SIG-M5 treated with dmso at 0.1 percent for 504 hours (cell line): Measurements from ENCODE around the gene DRICH1.
"Not testable (repeated sequence)": the region's sequence is repeated elsewhere in the genome, so short reads cannot be mapped to it uniquely, and the experiment has no call there.

ENCODE experiments used
- DNase-seq: peaks from one replicate; lab custom pipeline; 2025; ENCODE audit not compliant: unreplicated experiment; lab: John Stamatoyannopoulos, UW

Gene DRICH1, protein sequence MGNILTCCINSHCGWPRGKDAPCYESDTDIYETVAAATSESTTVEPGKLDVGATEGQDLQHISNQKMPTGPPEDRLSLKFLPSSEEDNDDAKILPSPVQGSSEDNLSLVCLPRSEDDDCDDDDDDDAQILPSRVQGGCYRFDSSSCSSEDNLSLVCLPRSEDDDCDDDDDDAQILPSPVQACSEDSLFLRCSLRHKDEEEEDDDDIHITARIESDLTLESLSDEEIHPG

DNA sequence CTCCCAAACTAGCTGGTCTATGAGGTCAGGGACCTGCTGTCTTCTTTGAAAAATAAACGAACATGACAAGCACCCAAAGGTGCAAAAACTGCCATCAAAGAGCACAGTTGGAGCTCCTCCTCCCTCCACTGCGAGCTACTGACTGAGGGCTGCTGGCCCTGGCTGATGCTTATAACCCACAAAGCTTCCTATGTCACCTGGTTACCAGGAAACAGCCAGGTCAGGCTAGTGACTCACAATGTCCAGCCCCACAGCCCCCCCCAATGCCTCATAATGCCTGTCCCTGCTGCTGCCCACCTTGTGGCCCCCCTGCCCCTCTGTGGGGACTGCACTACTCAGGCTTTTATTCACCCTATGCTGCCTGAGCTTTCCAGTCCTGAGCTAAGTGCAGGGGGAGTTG lies at the start of gene DRICH1:
TSS of gene DRICH1 (minus strand) at position 144 of the 400 bp plus-strand sequence. CDS start 298 bp downstream, outside the sequence.
- DNase-seq, result no peak

DNA sequence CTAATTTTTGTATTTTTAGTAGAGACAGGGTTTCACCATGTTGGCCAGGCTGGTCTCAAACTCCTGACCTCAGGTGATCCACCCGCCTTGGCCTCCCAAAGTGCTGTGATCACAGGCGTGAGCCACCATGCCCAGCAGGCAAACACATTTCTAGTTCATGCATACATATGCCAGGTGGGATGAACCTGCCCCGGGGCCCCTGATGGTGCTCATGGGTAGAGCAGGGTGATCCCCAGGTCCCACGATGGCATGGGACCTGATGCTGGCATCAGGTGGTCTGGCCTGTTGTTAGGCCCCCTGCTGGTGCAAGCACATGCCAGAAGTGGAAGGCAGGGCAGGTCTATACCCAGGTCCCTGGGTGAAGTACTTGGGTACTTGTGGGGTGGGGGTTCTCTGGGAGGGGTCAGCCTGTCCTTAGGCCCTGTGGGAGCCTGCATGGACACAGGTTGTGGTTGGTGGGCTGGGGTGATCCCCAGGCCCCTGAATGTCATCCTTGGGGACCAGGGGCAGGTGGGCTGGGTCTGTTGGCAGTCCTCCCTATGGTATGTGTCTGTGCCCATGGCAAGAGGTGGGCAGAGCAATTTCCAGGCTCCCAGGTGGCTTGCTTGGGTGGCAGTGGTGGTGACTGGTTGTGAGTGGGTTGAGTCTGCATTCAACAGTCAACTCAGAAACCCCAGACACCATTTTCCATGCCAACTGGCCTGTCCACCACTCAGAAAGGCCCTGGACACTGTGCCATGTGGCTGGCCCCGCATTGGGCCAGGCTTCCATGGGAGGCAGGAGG lies 49.1 kb upstream of the DRICH1 start:
- DNase-seq, result no peak

DNA sequence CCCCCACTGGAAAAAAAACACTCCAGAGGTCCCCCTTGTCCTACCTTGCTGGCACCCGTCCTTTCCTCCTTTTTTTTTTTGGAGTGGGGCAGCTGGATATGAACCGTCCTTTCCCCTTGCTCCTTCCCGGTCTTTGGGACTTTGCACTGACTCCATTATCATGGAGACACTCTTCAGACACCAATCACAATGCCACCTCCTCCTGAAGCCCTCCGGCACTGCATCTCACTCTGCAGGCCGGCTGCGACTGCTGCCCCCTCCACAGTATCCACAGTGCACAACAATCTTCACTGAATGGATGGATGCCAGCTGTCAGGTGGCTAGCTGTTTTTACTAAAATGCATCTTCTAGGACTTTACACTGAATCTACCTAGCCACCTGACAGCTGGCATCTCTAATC lies 46.0 kb upstream of the DRICH1 start:
- DNase-seq, result no peak

DNA sequence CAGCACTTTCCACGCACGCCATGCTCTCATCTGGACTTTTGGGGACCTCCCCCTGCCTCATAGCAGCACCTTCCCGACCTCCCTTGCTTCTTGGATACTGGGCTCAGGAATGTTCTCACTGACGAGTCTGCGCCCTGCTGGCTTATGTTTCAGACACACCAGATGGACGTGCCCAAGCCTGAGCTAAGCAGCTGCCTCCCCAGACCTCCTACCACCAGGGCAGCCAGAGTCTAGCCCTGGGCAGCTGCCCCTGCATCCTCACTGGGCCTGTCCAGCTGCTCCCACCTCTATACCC lies 45.5 kb upstream of the DRICH1 start:
- no peak for DNase-seq

DNA sequence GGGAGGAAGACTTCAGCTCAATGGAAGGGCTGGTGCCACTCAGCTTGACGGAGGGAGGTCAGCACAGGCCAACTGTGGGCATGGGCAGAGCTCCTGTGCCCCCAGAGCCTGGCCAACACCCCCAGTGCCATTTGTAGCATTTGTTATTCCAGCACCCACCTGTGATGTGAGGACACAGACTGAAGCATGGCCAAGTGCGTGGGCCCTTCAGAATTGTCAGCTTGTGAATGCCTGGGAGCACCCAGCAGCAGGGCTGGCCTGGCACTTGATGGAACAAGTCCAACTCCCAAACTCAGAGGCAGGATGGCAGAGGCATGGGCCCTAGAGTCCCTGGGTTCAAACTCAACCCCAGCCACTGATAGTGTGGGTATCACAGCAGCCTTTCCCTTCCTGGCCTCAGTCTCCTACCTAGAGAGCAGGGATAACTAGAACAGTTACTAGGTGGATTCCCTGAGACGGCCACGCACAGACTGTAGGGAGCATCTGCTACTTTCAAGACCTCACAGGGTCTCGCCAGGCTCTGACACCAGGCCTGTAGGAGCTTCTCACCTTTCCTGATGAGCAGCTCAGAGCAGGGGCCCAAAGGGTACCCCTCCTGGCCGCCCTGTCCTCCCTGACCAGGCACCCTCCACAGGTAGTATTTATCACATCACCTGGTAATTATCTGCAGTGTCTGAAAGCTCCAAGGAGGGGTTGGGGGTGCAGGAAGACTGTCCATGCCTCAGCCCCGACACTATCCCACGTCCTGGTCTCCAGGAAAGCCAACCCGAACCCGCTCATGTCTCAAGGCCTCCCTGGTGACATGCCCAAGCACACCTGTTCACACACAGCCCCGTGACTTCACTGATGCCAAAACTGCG lies 45.0 kb upstream of the DRICH1 start:
- DNase-seq, result not testable (repeated sequence)

DNA sequence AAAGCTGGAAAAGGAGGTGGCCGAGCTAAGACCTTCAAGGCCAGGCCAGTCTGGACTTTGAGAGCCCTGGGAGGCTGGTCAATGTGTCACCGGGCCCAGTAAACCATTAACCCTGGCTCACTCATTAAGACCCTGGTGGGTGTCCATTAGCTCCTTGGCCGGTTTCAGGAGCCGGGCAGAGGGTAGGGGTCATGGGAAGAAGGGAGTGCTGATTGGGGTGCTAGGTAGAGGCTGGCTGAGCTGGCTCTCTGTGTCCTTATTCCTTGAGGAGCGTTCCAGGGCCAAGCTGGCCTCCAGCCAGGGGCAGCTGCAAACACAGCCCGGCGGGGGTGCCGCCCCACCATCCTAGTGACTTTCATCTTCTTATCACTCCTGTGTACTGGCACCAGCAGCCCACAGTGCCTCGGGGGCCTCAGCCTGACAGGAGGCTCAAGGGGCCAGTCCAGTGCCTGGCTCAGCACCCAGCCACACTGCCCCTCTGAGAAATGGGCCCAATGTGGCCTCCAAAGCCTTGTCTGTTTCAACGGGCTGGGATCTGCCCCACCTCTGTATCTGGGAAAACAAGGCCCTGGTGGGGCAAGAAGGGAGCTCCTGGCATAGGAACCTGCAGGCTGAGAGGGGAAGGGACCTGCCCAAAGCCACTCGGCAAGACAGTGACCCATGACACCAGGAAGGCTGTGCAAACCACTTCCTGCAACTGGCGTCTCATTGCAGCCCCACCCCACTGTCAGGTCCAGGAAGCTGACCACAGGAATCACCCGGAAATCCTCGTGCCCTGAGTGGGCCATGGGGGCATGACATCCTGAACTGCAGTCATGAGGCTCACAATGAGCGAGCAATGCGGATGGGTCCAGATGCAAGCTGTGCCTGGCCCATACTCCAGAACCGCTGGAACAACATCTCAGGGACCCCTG lies 43.6 kb upstream of the DRICH1 start:
- DNase-seq, result no peak

DNA sequence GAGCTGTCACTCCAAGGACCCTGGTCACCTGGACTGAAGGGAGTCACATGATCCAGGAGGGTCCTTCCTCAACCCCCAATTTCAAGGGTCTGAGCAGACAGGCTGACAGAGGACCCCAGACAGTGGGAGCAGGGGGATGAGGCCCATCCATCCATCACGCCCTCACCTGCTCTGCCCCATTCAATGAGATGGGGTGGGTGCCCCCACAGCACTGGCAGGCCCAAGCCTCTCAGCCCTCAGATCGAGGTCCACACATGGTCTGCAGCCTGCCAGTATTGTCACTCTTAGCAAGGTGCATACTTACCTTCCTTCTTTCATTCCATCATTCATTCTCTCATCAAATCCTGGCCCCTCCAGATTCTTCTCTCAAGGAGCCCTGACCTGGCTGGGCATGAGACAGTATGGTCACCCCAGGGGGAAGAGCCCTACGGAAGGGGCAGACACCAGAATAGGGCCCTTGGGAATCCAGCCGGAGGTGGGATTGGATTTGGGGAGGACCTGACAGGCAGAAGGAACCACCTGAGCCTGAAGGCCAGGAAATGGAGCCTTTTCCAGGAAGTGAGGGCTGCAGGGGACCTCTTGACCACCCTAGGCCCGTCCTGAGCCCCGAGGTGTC lies 42.9 kb upstream of the DRICH1 start:
- not testable (repeated sequence) for DNase-seq

DNA sequence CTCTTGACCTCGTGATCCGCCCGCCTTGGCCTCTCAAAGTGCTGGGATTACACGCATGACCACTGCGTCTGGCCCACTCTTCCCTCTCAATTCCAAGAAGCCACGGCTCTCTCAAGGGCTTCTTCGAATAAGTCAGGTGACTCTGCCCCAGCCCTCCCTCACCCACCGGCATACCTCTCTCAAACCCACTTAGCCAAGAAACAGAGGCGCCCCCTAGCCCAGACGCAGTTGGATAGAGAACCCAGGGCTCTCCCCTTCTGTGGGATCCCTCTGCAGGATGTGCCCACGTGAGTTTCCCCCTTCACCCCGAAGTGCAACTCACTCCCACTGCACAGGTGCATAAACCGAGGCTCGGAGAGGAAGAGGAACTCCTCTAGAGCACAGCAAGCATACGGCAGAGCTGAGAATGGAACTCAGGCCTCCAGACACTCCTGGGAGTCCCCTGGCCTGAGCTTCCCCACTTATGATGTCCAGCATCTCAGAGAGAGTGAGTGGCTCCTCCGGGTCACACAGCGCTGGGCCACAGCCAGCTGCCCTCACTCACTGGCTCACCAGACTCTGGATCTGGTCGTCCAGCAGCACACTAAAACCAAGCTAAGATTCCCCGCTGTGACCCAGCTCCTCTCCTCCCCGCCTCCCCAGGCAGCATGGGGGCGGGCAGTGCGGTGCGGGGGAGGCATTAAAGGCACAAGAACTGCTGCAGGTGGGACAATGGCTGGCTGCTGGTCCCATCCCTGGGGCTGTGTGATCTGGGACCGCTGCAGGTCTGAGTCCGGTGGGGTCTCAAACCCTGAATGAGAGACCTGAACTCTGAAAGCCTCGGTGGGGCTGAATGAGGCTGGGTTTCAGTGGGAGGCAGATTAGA lies 41.9 kb upstream of the DRICH1 start:
- DNase-seq, result no peak

DNA sequence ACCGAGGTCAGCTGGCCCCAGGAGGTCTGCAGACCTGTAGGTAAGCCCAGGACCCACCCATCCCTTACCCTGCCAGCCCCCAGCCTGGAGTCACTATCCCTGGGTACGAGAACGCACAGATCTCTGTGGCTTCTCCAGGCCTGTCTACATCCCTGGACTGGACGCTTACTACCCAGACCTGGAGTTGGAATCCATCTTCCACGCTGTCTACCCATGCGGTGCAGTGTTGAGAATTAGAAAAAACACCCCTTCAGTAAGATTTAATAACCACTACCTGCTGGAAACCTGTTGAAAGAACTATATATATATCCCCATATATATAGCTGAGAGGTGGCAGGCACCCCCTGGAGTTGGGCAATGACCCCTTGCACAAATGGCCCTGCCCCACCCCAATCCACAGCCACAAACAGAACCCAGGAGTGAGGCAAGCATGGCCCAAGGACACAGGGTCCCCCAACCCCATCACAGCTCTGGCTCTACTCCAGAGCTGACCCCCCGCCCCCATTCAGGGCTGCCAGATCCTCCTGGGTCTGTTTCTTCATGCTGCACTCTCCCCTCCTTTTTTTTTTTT lies 41.0 kb upstream of the DRICH1 start:
- DNase-seq, result no peak

DNA sequence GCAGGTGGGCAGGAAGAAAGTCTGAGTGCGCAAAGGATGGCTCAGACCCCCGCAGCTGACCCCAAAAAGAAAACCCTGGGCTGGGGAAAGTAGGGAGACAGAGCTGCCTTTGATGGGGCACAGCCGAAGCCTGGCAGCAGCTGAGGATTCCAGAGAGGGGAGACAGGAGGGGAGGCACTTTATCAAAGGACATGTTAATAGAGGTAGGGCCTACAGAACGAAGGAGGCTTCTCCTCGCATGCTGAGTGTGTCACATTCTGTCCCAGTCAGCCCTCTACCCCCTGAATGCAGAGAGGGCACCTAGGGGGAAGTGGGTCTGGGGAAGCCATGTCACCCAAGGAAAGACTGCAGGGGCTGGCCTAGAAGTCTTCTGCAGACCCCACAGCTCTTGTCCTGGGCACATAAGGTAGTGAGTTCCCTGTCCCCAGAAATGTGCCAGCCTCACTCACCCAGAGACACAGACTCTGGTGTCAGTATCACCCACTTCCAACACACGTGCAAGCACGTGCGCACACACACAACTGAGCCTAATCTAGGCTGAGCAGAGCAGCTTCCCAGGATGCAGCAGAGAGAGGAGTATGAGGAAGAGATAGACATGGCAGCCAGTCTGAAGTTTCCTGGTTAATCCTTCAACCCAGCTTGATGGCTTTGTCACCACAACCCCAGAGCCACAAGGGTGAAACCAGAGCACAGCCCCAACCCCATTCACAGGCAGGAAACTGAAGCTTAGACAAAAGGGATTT lies 40.4 kb upstream of the DRICH1 start:
- not testable (repeated sequence) for DNase-seq

DNA sequence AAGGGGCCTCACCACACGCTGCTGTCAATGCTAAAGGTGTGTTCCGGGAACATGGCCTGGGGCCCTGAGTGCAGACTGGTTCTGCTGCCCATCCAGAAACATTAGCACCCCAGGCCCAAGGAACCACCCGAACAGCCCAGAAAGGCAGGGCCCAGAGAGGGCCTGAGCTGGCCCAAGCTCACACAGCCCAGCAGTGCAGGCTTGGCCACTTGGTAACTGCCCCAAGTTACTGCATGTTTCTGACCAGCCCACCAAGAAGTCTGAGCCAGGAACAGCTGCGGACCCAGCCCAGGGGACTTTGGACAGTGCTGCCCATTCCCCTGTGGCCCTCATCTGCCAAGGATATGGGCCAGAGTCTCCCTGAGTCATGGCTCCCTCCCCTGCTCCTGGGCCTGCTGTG lies 39.3 kb upstream of the DRICH1 start:
- DNase-seq, result not testable (repeated sequence)

DNA sequence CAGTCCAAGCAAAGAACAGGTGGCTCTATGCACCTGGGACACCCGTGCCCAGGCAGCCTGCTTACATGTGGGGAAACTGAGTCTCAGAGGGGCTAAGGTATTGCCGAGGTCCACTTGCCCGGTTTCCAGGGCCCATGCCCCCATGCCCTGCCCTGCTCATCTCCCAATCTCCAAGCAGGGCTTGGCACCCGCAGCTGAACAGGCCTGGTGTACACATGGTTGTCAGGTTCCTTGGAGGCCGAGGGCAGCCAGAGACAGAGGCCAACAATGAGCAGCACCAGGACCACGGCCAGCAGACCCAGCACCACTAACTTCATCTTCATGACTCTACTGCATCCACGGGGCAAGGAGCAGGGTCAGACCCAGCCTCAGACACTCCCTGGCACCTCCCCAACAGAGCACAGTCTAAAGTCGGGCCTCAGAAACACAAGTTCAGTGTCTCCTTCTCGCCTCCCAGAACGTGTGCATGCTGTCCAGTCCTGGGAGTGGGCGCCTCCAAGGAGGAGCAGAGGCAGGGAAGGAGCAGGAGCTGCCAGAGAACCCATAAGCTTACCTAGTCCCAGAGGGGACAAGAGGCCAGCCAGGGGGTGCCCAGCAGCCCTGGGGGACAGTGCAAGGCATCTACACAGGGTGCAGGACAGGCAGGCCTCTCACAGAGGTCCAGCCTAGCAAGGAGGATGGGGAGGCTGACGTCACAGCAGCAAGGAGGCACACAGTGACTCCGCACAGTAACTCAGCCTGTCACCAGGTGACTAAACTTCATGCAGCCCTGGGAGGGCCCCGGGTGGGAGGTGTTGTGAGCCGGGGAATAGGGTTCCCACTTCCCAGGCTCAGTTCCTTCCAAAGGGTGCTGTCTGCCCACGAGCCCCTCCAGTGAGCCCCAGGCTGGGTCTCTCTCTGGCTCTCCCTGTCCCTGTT lies 38.5 kb upstream of the DRICH1 start:
- DNase-seq, result no peak

DNA sequence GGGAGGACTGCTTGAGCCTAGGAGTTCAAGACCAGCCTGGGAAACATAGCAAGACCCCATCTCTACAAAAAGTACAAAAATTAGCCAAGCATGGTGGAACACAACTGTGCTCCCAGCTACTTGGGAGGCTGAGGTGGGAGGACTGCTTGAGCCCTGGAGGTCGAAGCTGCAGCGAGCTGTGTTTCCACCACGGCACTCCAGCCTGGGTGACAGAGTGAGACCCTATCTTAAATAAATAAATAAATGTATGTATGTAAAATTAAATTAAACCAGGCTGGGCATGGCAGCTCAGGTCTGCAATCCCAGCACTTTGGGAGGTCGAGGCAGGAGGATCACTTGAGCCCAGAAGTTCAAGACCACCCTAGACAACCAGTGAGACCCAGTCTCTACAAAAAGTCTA lies 28.3 kb upstream of the DRICH1 start:
- not testable (repeated sequence) for DNase-seq

DNA sequence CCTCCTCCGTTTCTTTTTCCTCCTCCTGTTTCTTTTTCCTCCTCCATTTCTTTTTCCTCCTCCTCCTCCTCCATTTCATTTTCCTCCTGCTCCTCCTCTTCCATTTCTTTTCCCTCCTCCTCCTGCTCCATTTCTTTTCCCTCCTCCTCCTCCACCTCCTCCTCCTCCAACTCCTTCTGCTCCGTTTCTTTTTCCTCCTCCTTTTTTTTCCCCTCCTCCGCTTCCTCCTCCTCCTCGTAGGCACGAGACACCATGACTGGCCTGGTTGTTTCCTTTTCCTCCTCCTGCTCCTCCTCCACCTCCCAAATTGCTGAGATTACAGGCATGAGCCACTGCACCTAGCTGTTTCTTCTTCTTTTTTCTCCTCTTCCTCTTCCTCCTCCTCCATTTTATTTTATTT lies 25.6 kb upstream of the DRICH1 start:
- DNase-seq, result no peak

DNA sequence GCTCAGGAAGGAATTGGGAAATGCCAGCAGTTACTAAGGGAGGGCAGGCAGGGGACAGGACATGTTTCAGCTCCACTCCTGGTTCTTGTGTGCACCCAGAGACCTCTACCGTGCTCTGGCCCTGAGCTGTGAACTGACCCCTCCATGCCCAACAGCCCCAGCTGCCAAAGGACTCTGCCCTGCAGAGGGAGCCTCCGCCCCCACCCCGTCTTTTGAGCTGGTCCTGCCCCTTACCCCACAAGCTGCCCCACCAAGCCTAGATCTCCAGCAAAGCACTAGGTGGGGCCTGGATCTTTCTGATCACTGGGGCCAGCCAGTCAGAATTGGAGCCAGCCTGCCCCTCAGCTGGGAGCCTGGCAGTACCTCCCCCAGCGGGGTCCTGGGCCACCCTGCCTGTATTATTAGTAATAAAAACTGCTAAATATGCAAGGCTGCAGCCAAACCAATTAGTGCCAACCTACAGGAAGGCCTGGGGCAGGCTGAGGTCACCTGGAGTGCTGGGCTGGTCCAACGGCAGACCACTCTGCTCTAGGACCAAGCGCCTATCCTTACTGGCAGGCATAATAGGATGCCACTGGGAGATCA lies 23.9 kb upstream of the DRICH1 start:
- no peak for DNase-seq

DNA sequence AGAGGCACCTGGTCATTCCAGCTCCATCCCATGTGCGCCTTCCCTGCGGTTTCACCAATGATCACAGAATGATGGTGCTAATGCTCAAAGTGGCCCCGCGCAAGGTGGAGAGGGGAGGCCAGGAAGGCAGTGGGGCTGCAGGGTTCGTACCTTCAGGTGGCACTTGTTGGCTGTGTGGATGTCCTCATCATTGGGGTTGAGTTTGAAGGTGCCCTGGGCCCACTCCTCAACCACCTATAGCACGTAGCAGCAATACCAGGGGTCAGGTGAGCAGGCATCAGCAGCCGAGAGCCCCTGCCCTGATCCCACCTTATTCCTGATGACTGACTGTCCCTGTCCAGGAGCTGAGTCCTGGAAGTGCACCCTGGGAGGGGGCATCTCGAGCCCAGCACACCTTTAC lies 20.6 kb upstream of the DRICH1 start:
- DNase-seq, result no peak

DNA sequence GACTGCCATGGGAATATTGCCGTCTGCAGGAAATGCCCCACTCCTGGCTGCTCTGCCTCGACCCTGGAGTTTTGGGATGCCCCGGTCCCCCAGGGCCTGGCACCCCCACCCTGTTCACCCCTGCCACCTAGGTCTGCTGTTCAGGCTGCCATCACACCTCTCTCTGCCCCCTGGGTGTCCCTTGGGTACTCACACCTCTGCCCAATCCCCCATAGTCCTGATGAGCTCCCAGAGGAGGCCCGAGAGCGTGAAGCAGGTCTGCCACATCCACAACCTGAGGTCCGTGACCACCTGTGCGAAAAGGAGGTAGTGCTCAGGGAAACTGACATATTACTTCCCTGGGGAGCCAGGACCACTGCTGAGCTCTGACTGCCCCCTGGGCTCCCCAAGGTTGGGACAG lies 20.2 kb upstream of the DRICH1 start:
- no peak for DNase-seq
